Glutamatergic neuron (in vitro differentiated cells): ENCODE measurements around the gene RFX1. TPM values are rescaled to one million over a fixed set of nuclear protein-coding genes. Genes with fewer than 3 reads are reported as not detected.
A peak's percentile ranks its signal among the peaks of the same experiment; 100 is the strongest.

Experiments used
- DNase-seq: peaks from one replicate; pipeline ENCODE4 v3.0.0; 2022
- H3K27ac Mint-ChIP-seq: one replicate; pipeline ENCODE4 v1.8.0; 2020; ENCODE audit warnings: mild to moderate bottlenecking, mixed read lengths, inconsistent platforms; ENCODE audit not compliant: unreplicated experiment
- H3K27me3 Mint-ChIP-seq: one replicate; pipeline ENCODE4 v1.8.0; 2020; ENCODE audit warnings: mild to moderate bottlenecking, moderate library complexity, mixed read lengths, inconsistent platforms; ENCODE audit not compliant: unreplicated experiment
- H3K36me3 Mint-ChIP-seq: one replicate; pipeline ENCODE4 v1.8.0; 2020; ENCODE audit warnings: mild to moderate bottlenecking, mixed read lengths, inconsistent platforms; ENCODE audit not compliant: unreplicated experiment
- H3K4me1 Mint-ChIP-seq: one replicate; pipeline ENCODE4 v1.8.0; 2020; ENCODE audit warnings: mild to moderate bottlenecking, low read depth, mixed read lengths, inconsistent platforms; ENCODE audit not compliant: unreplicated experiment
- H3K4me3 Mint-ChIP-seq: one replicate; pipeline ENCODE4 v1.8.0; 2020; ENCODE audit warnings: mild to moderate bottlenecking, mixed read lengths, inconsistent platforms; ENCODE audit not compliant: unreplicated experiment
- H3K9me3 Mint-ChIP-seq: one replicate; pipeline ENCODE4 v1.8.0; 2020; ENCODE audit warnings: mild to moderate bottlenecking, moderate library complexity, mixed read lengths, inconsistent platforms; ENCODE audit not compliant: unreplicated experiment
- CTCF ChIP-seq: fragments of 200-600 bp; sonication (generic); IDR thresholded peaks from one replicate; pipeline ENCODE4 v1.5.0; 2021; ENCODE audit not compliant: partially characterized antibody, unreplicated experiment
- total RNA-seq: library from RNA; stranded (reverse); fragmentation: NEBNext Ultra II Directional; extraction: Animal tissue kit (Norgen Biotek cat#: 25700); gene quantifications from one replicate; pipeline ENCODE4 v1.2.1, GENCODE V29; 2021; ENCODE audit not compliant: unreplicated experiment

The RFX1 gene
- total RNA-seq, 1 donor from 2014 or later: 9.4 TPM

GRCh38 chr19:13957051-13957450, 49.1 kb downstream of the RFX1 start:
- Mint-ChIP-seq H3K27ac (no peak overlapping the region), H3K27me3 (peaks cover 12% of the 10 kb centered on the region), H3K9me3 (peaks cover 4% of the 10 kb centered on the region), H3K36me3 (no peaks in the 10 kb centered on the region), H3K4me3 (no peak overlapping the region), H3K4me1 (peaks cover 13% of the 10 kb centered on the region)
- no peak for TF ChIP-seq CTCF
- DNase-seq: no peak

GRCh38 chr19:13956365-13956744, 49.8 kb downstream of the RFX1 start:
- Mint-ChIP-seq H3K9me3 (peaks cover 3% of the 10 kb centered on the region), H3K27me3 (peaks cover 12% of the 10 kb centered on the region), H3K4me3 (no peak overlapping the region), H3K27ac (no peak overlapping the region), H3K36me3 (no peaks in the 10 kb centered on the region), H3K4me1 (peaks cover 11% of the 10 kb centered on the region)
- TF ChIP-seq CTCF: no peak
- no peak for DNase-seq

- Mint-ChIP-seq H3K27me3 (peaks cover 12% of the 10 kb centered on the region), H3K4me1 (peaks cover 11% of the 10 kb centered on the region), H3K27ac (no peak overlapping the region), H3K36me3 (no peaks in the 10 kb centered on the region), H3K9me3 (peaks cover 3% of the 10 kb centered on the region), H3K4me3 (no peak overlapping the region)
- no peak for TF ChIP-seq CTCF
- no peak for DNase-seq
These were observed 50.3 kb downstream of the RFX1 start for GRCh38 chr19:13955662-13956364.

- Mint-ChIP-seq H3K4me3 (peak overlapping the region; percentile 20), H3K27me3 (peaks cover 12% of the 10 kb centered on the region), H3K27ac (no peak overlapping the region), H3K36me3 (no peaks in the 10 kb centered on the region), H3K4me1 (peaks cover 11% of the 10 kb centered on the region), H3K9me3 (peaks cover 3% of the 10 kb centered on the region)
- TF ChIP-seq CTCF: no peak
- DNase-seq: no peak
These were observed 51.9 kb downstream of the RFX1 start for GRCh38 chr19:13954185-13954584.

- H3K27ac Mint-ChIP-seq: peak overlapping the region; percentile 68
- peaks cover 4% of the 10 kb centered on the region for H3K4me1 Mint-ChIP-seq
- peaks cover 6% of the 10 kb centered on the region for H3K27me3 Mint-ChIP-seq
- peak overlapping the region; percentile 90 for H3K4me3 Mint-ChIP-seq
- no peaks in the 10 kb centered on the region for H3K36me3 Mint-ChIP-seq
- TF ChIP-seq CTCF: no peak
- peaks cover 3% of the 10 kb centered on the region for H3K9me3 Mint-ChIP-seq
- DNase-seq: no peak
These were observed 53.1 kb downstream of the RFX1 start for GRCh38 chr19:13952931-13953531.
